Right kidney (tissue), 9 donors: ENCODE measurements around the gene SLC41A1.
"Not testable (repeated sequence)": the region's sequence is repeated elsewhere in the genome, so short reads cannot be mapped to it uniquely, and the experiment has no call there.

Experiments
- DNase-seq: peaks from one replicate; pipeline ENCODE4 v3.0.0-alpha.2; 2016
- long read RNA-seq, 8 donors: transcript quantifications; one replicate each; lab custom pipeline, GENCODE V29; 2026

SLC41A1 gene
- long read RNA-seq, donor 1, full-length matches to known transcripts, result 2 of 8 reads
- long read RNA-seq, donor 1, partial matches to known transcripts, result 6 of 8 reads
- long read RNA-seq, donor 1, other reads (novel, unspliced or antisense), result 0 of 8 reads
- long read RNA-seq, donor 2, full-length matches to known transcripts, result 1 of 1 reads
- long read RNA-seq, donor 2, partial matches to known transcripts, result 0 of 1 reads
- long read RNA-seq, donor 2, other reads (novel, unspliced or antisense), result 0 of 1 reads
- long read RNA-seq, donor 3, full-length matches to known transcripts, result 4 of 4 reads
- long read RNA-seq, donor 3, partial matches to known transcripts, result 0 of 4 reads
- long read RNA-seq, donor 3, other reads (novel, unspliced or antisense), result 0 of 4 reads
- long read RNA-seq, donor 4, full-length matches to known transcripts, result 2 of 2 reads
- long read RNA-seq, donor 4, partial matches to known transcripts, result 0 of 2 reads
- long read RNA-seq, donor 4, other reads (novel, unspliced or antisense), result 0 of 2 reads
- long read RNA-seq, donor 5, full-length matches to known transcripts, result 1 of 1 reads
- long read RNA-seq, donor 5, partial matches to known transcripts, result 0 of 1 reads
- long read RNA-seq, donor 5, other reads (novel, unspliced or antisense), result 0 of 1 reads
- long read RNA-seq, donor 6, result 0 reads
- long read RNA-seq, donor 7, full-length matches to known transcripts, result 2 of 2 reads
- long read RNA-seq, donor 7, partial matches to known transcripts, result 0 of 2 reads
- long read RNA-seq, donor 7, other reads (novel, unspliced or antisense), result 0 of 2 reads
- long read RNA-seq, donor 8, full-length matches to known transcripts, result 5 of 5 reads
- long read RNA-seq, donor 8, partial matches to known transcripts, result 0 of 5 reads
- long read RNA-seq, donor 8, other reads (novel, unspliced or antisense), result 0 of 5 reads

GRCh38 chr1:205812878-205813754 is at the start of gene SLC41A1:
SLC41A1 (minus strand) TSS chr1:205813198; CDS start chr1:205810441, 2,757 bp downstream.
- peak; percentile 99 for DNase-seq

GRCh38 chr1:205861540-205861939 is 48.5 kb upstream of the SLC41A1 start:
- no peak for DNase-seq

- no peak for DNase-seq
These were observed 45.4 kb upstream of the SLC41A1 start for GRCh38 chr1:205858141-205858961.

- DNase-seq, result not testable (repeated sequence)
These were observed 44.5 kb upstream of the SLC41A1 start for GRCh38 chr1:205857501-205857900.

GRCh38 chr1:205856433-205856832 is 43.4 kb upstream of the SLC41A1 start:
- no peak for DNase-seq

GRCh38 chr1:205852969-205853368 is 40.0 kb upstream of the SLC41A1 start:
- no peak for DNase-seq

GRCh38 chr1:205851993-205852392 is 39.0 kb upstream of the SLC41A1 start:
- DNase-seq, result no peak

GRCh38 chr1:205849619-205850355 is 36.8 kb upstream of the SLC41A1 start, which contains the start of gene PM20D1:
PM20D1 (minus strand) TSS chr1:205850132; CDS start chr1:205850072, 60 bp downstream.
- peak; percentile 58 for DNase-seq

GRCh38 chr1:205843036-205843859 is 30.2 kb upstream of the SLC41A1 start:
- DNase-seq, result no peak

GRCh38 chr1:205842229-205842628 is 29.2 kb upstream of the SLC41A1 start:
- DNase-seq, result no peak

GRCh38 chr1:205840146-205840923 is 27.3 kb upstream of the SLC41A1 start:
- no peak for DNase-seq

GRCh38 chr1:205837382-205837970 is 24.5 kb upstream of the SLC41A1 start:
- DNase-seq, result no peak

- DNase-seq, result no peak
These were observed 21.8 kb upstream of the SLC41A1 start for GRCh38 chr1:205834751-205835150.

GRCh38 chr1:205832326-205832751 is 19.3 kb upstream of the SLC41A1 start:
- no peak for DNase-seq

- DNase-seq, result no peak
These were observed 14.6 kb upstream of the SLC41A1 start for GRCh38 chr1:205827623-205828022.

GRCh38 chr1:205826995-205827394 is 14.0 kb upstream of the SLC41A1 start:
- DNase-seq, result no peak

- DNase-seq, result no peak
These were observed 13.2 kb upstream of the SLC41A1 start for GRCh38 chr1:205826016-205826806.
